Endothelial cell of umbilical vein (primary cell): ENCODE measurements around the gene PRR11. TPM values are rescaled to one million over a fixed set of nuclear protein-coding genes. Genes with fewer than 3 reads are reported as not detected.

Source experiments
- BruUV-seq: library from RNA; stranded (reverse); fragments of 400-500 nt; replicated peaks from 2 replicates; lab custom pipeline; 2021; lab: Mats Ljungman, UMichigan
- CTCF ChIA-PET: fragments of 300-600, 350-600 bp; sonication (Branson Sonifier 250); formaldehyde crosslinking; loops from one replicate; lab custom pipeline; 2021; ENCODE audit warnings: antibody characterized with exemption, inconsistent platforms; lab: Charles Lee
- POLR2A ChIA-PET: fragments of 300-600, 350-600 bp; sonication (Branson Sonifier 250); formaldehyde crosslinking; loops from one replicate; lab custom pipeline; 2021; ENCODE audit warnings: antibody characterized with exemption, inconsistent platforms; lab: Charles Lee
- DNase-seq: peaks from one replicate; pipeline ENCODE4 v3.0.0-alpha.2; 2011; ENCODE audit warnings: low read depth, low spot score
- FAIRE-seq: peaks from 2 replicates; lab custom pipeline; 2011; peaks lifted over from hg19 to GRCh38; lab: Jason Lieb, UNC
- H2AFZ ChIP-seq: 2 replicates; pipeline ENCODE4 v1.6.0; 2012; ENCODE audit warnings: low read depth, low read length, control low read depth, inconsistent platforms
- H3K27ac ChIP-seq: 2 replicates; pipeline ENCODE4 v1.5.1; 2011; ENCODE audit warnings: low read depth, mild to moderate bottlenecking, control low read depth, low read length, moderate library complexity; ENCODE audit not compliant: insufficient read depth
- H3K27me3 ChIP-seq, 2 experiments: 2 replicates each; pipeline versions ENCODE4 v1.6.0 to v1.6.1; 2011; ENCODE audit warnings: low read length in 2 of 2, mixed read lengths in 1 of 2; ENCODE audit not compliant: control insufficient read depth in 2 of 2, insufficient read depth in 2 of 2
- H3K36me3 ChIP-seq, 2 experiments: 2 replicates in 1 of 2; 3 replicates in 1 of 2; pipeline ENCODE4 v1.5.1; 2011; ENCODE audit warnings: low read length in 2 of 2, mild to moderate bottlenecking in 1 of 2, moderate library complexity in 1 of 2; ENCODE audit not compliant: control insufficient read depth in 2 of 2, insufficient read depth in 2 of 2; ENCODE audit errors: extremely low read depth in 1 of 2
- H3K4me1 ChIP-seq: 3 replicates; pipeline ENCODE4 v1.5.1; 2011; ENCODE audit warnings: mild to moderate bottlenecking, low read length; ENCODE audit not compliant: control insufficient read depth, insufficient read depth; ENCODE audit errors: extremely low read depth
- H3K4me2 ChIP-seq: 2 replicates; pipeline ENCODE4 v1.6.1; 2011; ENCODE audit warnings: low read length, control low read depth, mixed read lengths; ENCODE audit not compliant: insufficient read depth
- H3K4me3 ChIP-seq, 3 experiments: fragments of 200-600 bp in 1 of 3; sonication (generic), shearing (Covaris generic) in 1 of 3; replicated peaks in 1 of 3; 2 replicates each; pipeline ENCODE4 v1.5.1; 2011 to 2016; ENCODE audit warnings: control low read depth in 3 of 3, low read length in 3 of 3, mild to moderate bottlenecking in 2 of 3, inconsistent platforms in 1 of 3, low read depth in 1 of 3, moderate library complexity in 1 of 3; ENCODE audit not compliant: insufficient read depth in 1 of 3
- H3K79me2 ChIP-seq: 2 replicates; pipeline ENCODE4 v1.6.0; 2012; ENCODE audit warnings: low read length, inconsistent platforms; ENCODE audit not compliant: control insufficient read depth, insufficient read depth
- H3K9ac ChIP-seq: replicated peaks from 2 replicates; pipeline ENCODE3; 2011; ENCODE audit warnings: low read length, control low read depth; ENCODE audit not compliant: insufficient read depth; ENCODE audit errors: extremely low read depth
- H3K9me1 ChIP-seq: replicated peaks from 3 replicates; pipeline ENCODE4 v1.6.0; 2011; ENCODE audit warnings: mild to moderate bottlenecking, low read length; ENCODE audit not compliant: control insufficient read depth, insufficient read depth; ENCODE audit errors: extremely low read depth
- H3K9me3 ChIP-seq: replicated peaks from 2 replicates; pipeline ENCODE4 v1.5.1; 2012; ENCODE audit warnings: low read length, inconsistent platforms; ENCODE audit not compliant: control insufficient read depth, insufficient read depth
- H4K20me1 ChIP-seq: replicated peaks from 2 replicates; pipeline ENCODE3; 2011; ENCODE audit warnings: mild to moderate bottlenecking, low read length; ENCODE audit not compliant: control insufficient read depth, insufficient read depth; ENCODE audit errors: extremely low read depth
- CTCF ChIP-seq, 2 donors: IDR thresholded peaks; 1 replicate in 1 of 2; 2 replicates in 1 of 2; pipeline ENCODE4 v1.5.1; 2011; ENCODE audit warnings: low read length in 2 of 2, mild to moderate bottlenecking in 2 of 2, moderate library complexity in 2 of 2, control low read depth in 1 of 2, inconsistent platforms in 1 of 2, low read depth in 1 of 2; ENCODE audit not compliant: insufficient read depth in 1 of 2; ENCODE audit errors: extremely low read depth in 1 of 2
- EZH2 ChIP-seq: IDR thresholded peaks from 2 replicates; pipeline ENCODE4 v1.6.1; 2012; ENCODE audit warnings: borderline replicate concordance, low read depth, mild to moderate bottlenecking, moderate library complexity, low read length, inconsistent platforms; ENCODE audit not compliant: severe bottlenecking
- FOS ChIP-seq: IDR thresholded peaks from 2 replicates; pipeline ENCODE4 v1.6.1; 2011; ENCODE audit warnings: mild to moderate bottlenecking, low read length, moderate library complexity, borderline replicate concordance; ENCODE audit not compliant: insufficient read depth
- GATA2 ChIP-seq: IDR thresholded peaks from 2 replicates; pipeline ENCODE4 v1.7.0; 2011; ENCODE audit warnings: low read depth, mild to moderate bottlenecking, moderate library complexity, mixed read lengths, low read length; ENCODE audit not compliant: insufficient read length, insufficient read depth
- JUN ChIP-seq: IDR thresholded peaks from 2 replicates; pipeline ENCODE4 v1.6.1; 2011; ENCODE audit warnings: borderline replicate concordance, low read depth; ENCODE audit not compliant: insufficient read length, insufficient read depth
- MYC ChIP-seq: IDR thresholded peaks from one replicate; pipeline ENCODE4 v1.6.1; 2011; ENCODE audit warnings: mild to moderate bottlenecking, low read depth, low read length
- POLR2A ChIP-seq: IDR thresholded peaks from 2 replicates; pipeline ENCODE4 v1.6.1; 2012; ENCODE audit warnings: low read depth, mild to moderate bottlenecking, control low read depth, low read length
- POLR2AphosphoS5 ChIP-seq: IDR thresholded peaks from 2 replicates; pipeline ENCODE4 v1.6.1; 2012; ENCODE audit warnings: low read depth, mild to moderate bottlenecking, control low read depth, low read length, moderate library complexity; ENCODE audit not compliant: insufficient read depth
- dilution Hi-C: fragments of 300-500 bp; cut with MboI; formaldehyde crosslinking; loops from one replicate; pipeline ENCODE4 v1.15.0; 2019; ENCODE audit warnings: low sequenced_read_pairs; ENCODE audit not compliant: extremely low pct_ligation_motif_present
- intact Hi-C: fragments of 100-400 bp; cut with micrococcal nuclease; formaldehyde crosslinking; loops from one replicate; pipeline ENCODE4 v1.10.0; 2022
- polyA plus RNA-seq, 4 experiments: library from polyadenylated mRNA; depleted of rRNA in 3 of 4; stranded (reverse) in 3 of 4; unstranded in 1 of 4; fragments of >200 nt; gene quantifications; 2 replicates each; pipeline versions ENCODE4 v1.2.1 to v1.2.3, GENCODE V29; 2011 to 2012; ENCODE audit warnings: missing spikeins in 1 of 4
- total RNA-seq: library from RNA; stranded (reverse); gene quantifications from 2 replicates; pipeline ENCODE4 v1.2.3, GENCODE V29; 2021
- TF ChIP-seq, protein P1 (sequence below): IDR thresholded peaks from 2 replicates; pipeline ENCODE4 v1.6.1; 2011; ENCODE audit not compliant: insufficient read depth, insufficient read length

Gene PRR11
- total and polyA plus RNA-seq, 2 donors (not counting 3 experiments of a cell fraction or from before 2014, with no cell fraction given): 28.8 to 86.3 TPM

- Histone ChIP-seq H3K9ac (peak overlapping the region; percentile 11), H3K36me3 (no peaks in the 10 kb centered on the region), H3K4me3 (peak overlapping the region; percentile 13 to 59 (median 51)), H3K9me3 (no peaks in the 10 kb centered on the region), H3K79me2 (no peaks in the 10 kb centered on the region), H3K9me1 (no peaks in the 10 kb centered on the region), H3K27ac (no peak overlapping the region), H2AFZ (peak overlapping the region; percentile 76), H3K4me2 (peak overlapping the region; percentile 81), H3K4me1 (peaks cover 3% of the 10 kb centered on the region), H4K20me1 (no peaks in the 10 kb centered on the region), H3K27me3 (no peaks in the 10 kb centered on the region)
- ChIA-PET CTCF (interaction anchor here (0.7 to 1.7 kb wide), 6 partner anchors 9 to 221 kb away, joined by 3 to 6 read pairs (median 5); partner anchors contain the start of gene SMG8), POLR2A (no interaction called here)
- intact Hi-C loops (loop anchor here (1.0 to 10.0 kb wide), 2 partner anchors 221 to 345 kb away; partner anchors contain the start of gene DHX40), dilution Hi-C loops (no loop called here)
- FAIRE-seq (no peak), DNase-seq (no peak)
- BruUV-seq: no TSS peak
- TF ChIP-seq POLR2AphosphoS5 (no peak), GATA2 (no peak), EZH2 (no peak), CTCF (IDR thresholded peaks at IDR 0.05; ENCODE audit: extremely low read depth in 1 of 2, insufficient read depth in 1 of 2, low read depth in 1 of 2, low read length in 2 of 2) (no peak), JUN (no peak), MYC (no peak), FOS (no peak), POLR2A (no peak)
- TF ChIP-seq, protein P1, sequence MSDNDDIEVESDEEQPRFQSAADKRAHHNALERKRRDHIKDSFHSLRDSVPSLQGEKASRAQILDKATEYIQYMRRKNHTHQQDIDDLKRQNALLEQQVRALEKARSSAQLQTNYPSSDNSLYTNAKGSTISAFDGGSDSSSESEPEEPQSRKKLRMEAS: no peak
Observed at GRCh38 chr17:59219992-59220327, 64.4 kb downstream of the PRR11 start.
